ENCODE results near the gene GPC6.

DNA sequence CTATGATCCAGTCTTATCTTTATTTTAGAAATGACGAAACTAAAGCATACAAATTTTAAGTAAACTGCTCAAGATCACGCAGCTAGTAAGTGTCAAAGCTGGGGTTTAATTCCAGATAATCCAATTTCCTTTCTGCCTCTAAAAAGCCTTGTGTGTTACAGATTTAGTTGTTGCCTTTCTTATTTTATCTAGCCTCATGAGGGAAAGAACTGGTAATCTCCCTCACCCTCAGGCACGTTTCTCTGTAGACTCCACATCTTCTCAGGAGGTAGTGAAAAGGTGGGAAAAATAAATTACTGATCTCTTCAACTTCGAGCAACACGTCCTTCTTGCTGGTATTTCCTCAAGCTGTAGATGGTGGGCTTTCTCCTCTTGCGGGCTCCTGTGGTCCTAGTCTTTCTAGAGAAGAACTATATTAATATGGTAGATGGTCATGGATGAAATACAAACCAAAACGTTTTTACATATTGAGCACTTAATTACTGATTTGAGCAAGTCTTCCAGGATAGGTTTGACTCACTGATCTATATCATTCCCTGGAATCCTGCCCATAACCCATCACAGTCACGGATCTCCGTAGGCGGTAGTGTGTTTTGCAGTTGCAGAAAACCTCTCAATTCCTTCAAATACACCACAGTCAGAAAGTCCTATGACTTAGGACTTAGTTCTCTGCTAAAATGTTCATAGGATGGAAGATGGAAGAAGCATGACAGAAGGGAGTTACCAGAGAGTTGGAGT, 733.4 kb downstream of the GPC6 start:
- TF ChIP-seq NFRKB (IDR thresholded peaks at IDR 0.05) (no peak), FOXM1 (IDR thresholded peaks at IDR 0.05; ENCODE audit: borderline replicate concordance) (no peak), CTBP1 (IDR thresholded peaks at IDR 0.05; ENCODE audit: borderline replicate concordance) (no peak), SUZ12 (IDR thresholded peaks at IDR 0.05) (no peak), BHLHE40 (IDR thresholded peaks at IDR 0.05; ENCODE audit: borderline replicate concordance) (no peak), TARDBP (IDR thresholded peaks at IDR 0.05) (no peak), HDGF (IDR thresholded peaks at IDR 0.05; ENCODE audit: borderline replicate concordance) (no peak)
